Activated CD4-positive, alpha-beta T cell treated with anti-CD3 and anti-CD28 coated beads, Interleukin-2, amount 50 U/mL, for 16 hours (primary cell): ENCODE data around the gene CFAP57.
"Not testable (repeated sequence)": the region's sequence is repeated elsewhere in the genome, so short reads cannot be mapped to it uniquely, and the experiment has no call there.

Experiments
- DNase-seq: peaks from one replicate; pipeline ENCODE4 v3.0.0-alpha.2; 2020

CFAP57 gene

GRCh38 chr1:43171876-43172526 lies at the start of gene CFAP57, which contains the start of gene EBNA1BP2:
Gene CFAP57, plus strand, starts transcription at chr1:43172330. Its CDS starts 424 bp downstream, at chr1:43172754.
Gene EBNA1BP2, minus strand, starts transcription at chr1:43172290. Its CDS starts 172 bp downstream, at chr1:43172118.
- DNase-seq: peak; percentile 94

GRCh38 chr1:43123031-43123430 lies 49.1 kb upstream of the CFAP57 start:
- DNase-seq: no peak

- no peak for DNase-seq
Measured at GRCh38 chr1:43128816-43129215, 43.3 kb upstream of the CFAP57 start.

- no peak for DNase-seq
Measured at GRCh38 chr1:43129426-43129825, 42.7 kb upstream of the CFAP57 start.

GRCh38 chr1:43134068-43134467 lies 38.1 kb upstream of the CFAP57 start:
- no peak for DNase-seq

GRCh38 chr1:43134640-43135039 lies 37.5 kb upstream of the CFAP57 start:
- no peak for DNase-seq

GRCh38 chr1:43135857-43136781 lies 36.0 kb upstream of the CFAP57 start:
- no peak for DNase-seq

GRCh38 chr1:43137445-43138052 lies 34.6 kb upstream of the CFAP57 start:
- no peak for DNase-seq

GRCh38 chr1:43139295-43139694 lies 32.8 kb upstream of the CFAP57 start:
- not testable (repeated sequence) for DNase-seq

GRCh38 chr1:43140010-43140409 lies 32.1 kb upstream of the CFAP57 start:
- DNase-seq: no peak

GRCh38 chr1:43140583-43140982 lies 31.5 kb upstream of the CFAP57 start:
- DNase-seq: no peak

- DNase-seq: peak; percentile 8
Measured at GRCh38 chr1:43143441-43143888, 28.7 kb upstream of the CFAP57 start.

- no peak for DNase-seq
Measured at GRCh38 chr1:43144237-43144636, 27.9 kb upstream of the CFAP57 start.

GRCh38 chr1:43147625-43148327 lies 24.4 kb upstream of the CFAP57 start:
- DNase-seq: peak; percentile 43

- no peak for DNase-seq
Measured at GRCh38 chr1:43149889-43150288, 22.2 kb upstream of the CFAP57 start.

GRCh38 chr1:43152866-43153265 lies 19.3 kb upstream of the CFAP57 start:
- no peak for DNase-seq

- DNase-seq: no peak
Measured at GRCh38 chr1:43153443-43153842, 18.7 kb upstream of the CFAP57 start.

GRCh38 chr1:43156026-43156425 lies 16.1 kb upstream of the CFAP57 start:
- DNase-seq: no peak

- no peak for DNase-seq
Measured at GRCh38 chr1:43165162-43165561, 7.0 kb upstream of the CFAP57 start.

GRCh38 chr1:43165765-43166164 lies 6.4 kb upstream of the CFAP57 start:
- no peak for DNase-seq

GRCh38 chr1:43171312-43171875 lies 736 bp upstream of the CFAP57 start:
- no peak for DNase-seq

- peak; percentile 88 for DNase-seq
Measured at GRCh38 chr1:43172527-43172972, 420 bp downstream of the CFAP57 start.
